ENCODE data around the gene SFMBT2.

The SFMBT2 gene

GRCh38 chr10:7340179-7340874 is 70.5 kb downstream of the SFMBT2 start:
- H3K9me3 ChIP-seq (ENCODE audit: control insufficient read depth in 2 of 2, low read length in 2 of 2): no peaks in the 10 kb centered on the region
- no peak overlapping the region for H3K27ac ChIP-seq (ENCODE audit: low read length)
- H3K4me1 ChIP-seq (ENCODE audit: control insufficient read depth, insufficient read depth, low read length): no peaks in the 10 kb centered on the region

GRCh38 chr10:7339510-7339909 is 71.3 kb downstream of the SFMBT2 start:
- Histone ChIP-seq H3K4me1 (ENCODE audit: control insufficient read depth, insufficient read depth, low read length) (no peaks in the 10 kb centered on the region), H3K9me3 (ENCODE audit: control insufficient read depth in 2 of 2, low read length in 2 of 2) (no peaks in the 10 kb centered on the region), H3K9ac (ENCODE audit: low read length in 2 of 2) (no peak overlapping the region), H3K27me3 (ENCODE audit: control insufficient read depth in 1 of 2, insufficient read depth in 2 of 2, low read length in 2 of 2) (no peaks in the 10 kb centered on the region), H3K27ac (ENCODE audit: low read length) (no peak overlapping the region), H3K4me3 (ENCODE audit: low read length in 2 of 2) (no peak overlapping the region), H3K36me3 (ENCODE audit: control insufficient read depth in 2 of 2, insufficient read depth in 2 of 2, low read length in 2 of 2) (no peaks in the 10 kb centered on the region)

More at GRCh38 chr10:7340179-7340874, 70.5 kb downstream of the SFMBT2 start:
- no peaks in the 10 kb centered on the region for H3K36me3 ChIP-seq (ENCODE audit: control insufficient read depth in 2 of 2, insufficient read depth in 2 of 2, low read length in 2 of 2)
- H3K9ac ChIP-seq (ENCODE audit: low read length in 2 of 2): no peak overlapping the region
- no peaks in the 10 kb centered on the region for H3K27me3 ChIP-seq (ENCODE audit: control insufficient read depth in 1 of 2, insufficient read depth in 2 of 2, low read length in 2 of 2)
- H3K4me3 ChIP-seq (ENCODE audit: low read length in 2 of 2): no peak overlapping the region

GRCh38 chr10:7338469-7338868 is 72.4 kb downstream of the SFMBT2 start:
- H3K4me1 ChIP-seq (ENCODE audit: control insufficient read depth, insufficient read depth, low read length): no peaks in the 10 kb centered on the region
- H3K27me3 ChIP-seq (ENCODE audit: control insufficient read depth in 1 of 2, insufficient read depth in 2 of 2, low read length in 2 of 2): no peaks in the 10 kb centered on the region
- no peak overlapping the region for H3K27ac ChIP-seq (ENCODE audit: low read length)
- no peak overlapping the region for H3K4me3 ChIP-seq (ENCODE audit: low read length in 2 of 2)
- no peaks in the 10 kb centered on the region for H3K9me3 ChIP-seq (ENCODE audit: control insufficient read depth in 2 of 2, low read length in 2 of 2)
- no peaks in the 10 kb centered on the region for H3K36me3 ChIP-seq (ENCODE audit: control insufficient read depth in 2 of 2, insufficient read depth in 2 of 2, low read length in 2 of 2)
- H3K9ac ChIP-seq (ENCODE audit: low read length in 2 of 2): no peak overlapping the region

GRCh38 chr10:7337431-7338171 is 73.2 kb downstream of the SFMBT2 start:
- H3K4me3 ChIP-seq (ENCODE audit: low read length in 2 of 2): no peak overlapping the region
- no peak overlapping the region for H3K27ac ChIP-seq (ENCODE audit: low read length)

GRCh38 chr10:7335977-7336376 is 74.9 kb downstream of the SFMBT2 start:
- no peak overlapping the region for H3K27ac ChIP-seq (ENCODE audit: low read length)
- H3K27me3 ChIP-seq (ENCODE audit: control insufficient read depth in 1 of 2, insufficient read depth in 2 of 2, low read length in 2 of 2): no peaks in the 10 kb centered on the region
- no peaks in the 10 kb centered on the region for H3K4me1 ChIP-seq (ENCODE audit: control insufficient read depth, insufficient read depth, low read length)
- no peaks in the 10 kb centered on the region for H3K36me3 ChIP-seq (ENCODE audit: control insufficient read depth in 2 of 2, insufficient read depth in 2 of 2, low read length in 2 of 2)
- no peak overlapping the region for H3K4me3 ChIP-seq (ENCODE audit: low read length in 2 of 2)
- H3K9ac ChIP-seq (ENCODE audit: low read length in 2 of 2): no peak overlapping the region
- H3K9me3 ChIP-seq (ENCODE audit: control insufficient read depth in 2 of 2, low read length in 2 of 2): no peaks in the 10 kb centered on the region

More at GRCh38 chr10:7337431-7338171, 73.2 kb downstream of the SFMBT2 start:
- no peak overlapping the region for H3K9ac ChIP-seq (ENCODE audit: low read length in 2 of 2)
- H3K36me3 ChIP-seq (ENCODE audit: control insufficient read depth in 2 of 2, insufficient read depth in 2 of 2, low read length in 2 of 2): no peaks in the 10 kb centered on the region
- H3K4me1 ChIP-seq (ENCODE audit: control insufficient read depth, insufficient read depth, low read length): no peaks in the 10 kb centered on the region
- H3K9me3 ChIP-seq (ENCODE audit: control insufficient read depth in 2 of 2, low read length in 2 of 2): no peaks in the 10 kb centered on the region
- no peaks in the 10 kb centered on the region for H3K27me3 ChIP-seq (ENCODE audit: control insufficient read depth in 1 of 2, insufficient read depth in 2 of 2, low read length in 2 of 2)

GRCh38 chr10:7334642-7334964 is 76.2 kb downstream of the SFMBT2 start:
- no peaks in the 10 kb centered on the region for H3K27me3 ChIP-seq (ENCODE audit: control insufficient read depth in 1 of 2, insufficient read depth in 2 of 2, low read length in 2 of 2)
- H3K27ac ChIP-seq (ENCODE audit: low read length): no peak overlapping the region
- H3K36me3 ChIP-seq (ENCODE audit: control insufficient read depth in 2 of 2, insufficient read depth in 2 of 2, low read length in 2 of 2): no peaks in the 10 kb centered on the region
- no peaks in the 10 kb centered on the region for H3K4me1 ChIP-seq (ENCODE audit: control insufficient read depth, insufficient read depth, low read length)
- H3K9ac ChIP-seq (ENCODE audit: low read length in 2 of 2): no peak overlapping the region
- H3K4me3 ChIP-seq (ENCODE audit: low read length in 2 of 2): no peak overlapping the region
- no peaks in the 10 kb centered on the region for H3K9me3 ChIP-seq (ENCODE audit: control insufficient read depth in 2 of 2, low read length in 2 of 2)

- Histone ChIP-seq H3K4me1 (ENCODE audit: control insufficient read depth, insufficient read depth, low read length) (no peaks in the 10 kb centered on the region), H3K9me3 (ENCODE audit: control insufficient read depth in 2 of 2, low read length in 2 of 2) (no peaks in the 10 kb centered on the region), H3K36me3 (ENCODE audit: control insufficient read depth in 2 of 2, insufficient read depth in 2 of 2, low read length in 2 of 2) (no peaks in the 10 kb centered on the region), H3K9ac (ENCODE audit: low read length in 2 of 2) (no peak overlapping the region), H3K27ac (ENCODE audit: low read length) (no peak overlapping the region), H3K4me3 (ENCODE audit: low read length in 2 of 2) (no peak overlapping the region), H3K27me3 (ENCODE audit: control insufficient read depth in 1 of 2, insufficient read depth in 2 of 2, low read length in 2 of 2) (no peaks in the 10 kb centered on the region)
Measured at GRCh38 chr10:7333961-7334641, 76.7 kb downstream of the SFMBT2 start.

- Histone ChIP-seq H3K27ac (ENCODE audit: low read length) (no peak overlapping the region), H3K36me3 (ENCODE audit: control insufficient read depth in 2 of 2, insufficient read depth in 2 of 2, low read length in 2 of 2) (no peaks in the 10 kb centered on the region), H3K4me1 (ENCODE audit: control insufficient read depth, insufficient read depth, low read length) (no peaks in the 10 kb centered on the region), H3K27me3 (ENCODE audit: control insufficient read depth in 1 of 2, insufficient read depth in 2 of 2, low read length in 2 of 2) (no peaks in the 10 kb centered on the region), H3K9me3 (ENCODE audit: control insufficient read depth in 2 of 2, low read length in 2 of 2) (peaks cover 0 to 5% of the 10 kb centered on the region in 2 donors), H3K4me3 (ENCODE audit: low read length in 2 of 2) (no peak overlapping the region), H3K9ac (ENCODE audit: low read length in 2 of 2) (no peak overlapping the region)
Measured at GRCh38 chr10:7329219-7329618, 81.6 kb downstream of the SFMBT2 start.

GRCh38 chr10:7327885-7328284 is 82.9 kb downstream of the SFMBT2 start:
- Histone ChIP-seq H3K9me3 (ENCODE audit: control insufficient read depth in 2 of 2, low read length in 2 of 2) (peaks cover 0 to 5% of the 10 kb centered on the region in 2 donors), H3K36me3 (ENCODE audit: control insufficient read depth in 2 of 2, insufficient read depth in 2 of 2, low read length in 2 of 2) (no peaks in the 10 kb centered on the region), H3K4me3 (ENCODE audit: low read length in 2 of 2) (no peak overlapping the region), H3K27ac (ENCODE audit: low read length) (no peak overlapping the region), H3K27me3 (ENCODE audit: control insufficient read depth in 1 of 2, insufficient read depth in 2 of 2, low read length in 2 of 2) (no peaks in the 10 kb centered on the region), H3K4me1 (ENCODE audit: control insufficient read depth, insufficient read depth, low read length) (no peaks in the 10 kb centered on the region), H3K9ac (ENCODE audit: low read length in 2 of 2) (no peak overlapping the region)

- peaks cover 8% of the 10 kb centered on the region for H3K4me1 ChIP-seq (ENCODE audit: control insufficient read depth, insufficient read depth, low read length)
- H3K9me3 ChIP-seq (ENCODE audit: control insufficient read depth in 2 of 2, low read length in 2 of 2): peaks cover 0 to 1% of the 10 kb centered on the region in 2 donors
- no peak overlapping the region for H3K4me3 ChIP-seq (ENCODE audit: low read length in 2 of 2)
- no peak overlapping the region for H3K27ac ChIP-seq (ENCODE audit: low read length)
- H3K9ac ChIP-seq (ENCODE audit: low read length in 2 of 2): no peak overlapping the region
- no peaks in the 10 kb centered on the region for H3K27me3 ChIP-seq (ENCODE audit: control insufficient read depth in 1 of 2, insufficient read depth in 2 of 2, low read length in 2 of 2)
- no peaks in the 10 kb centered on the region for H3K36me3 ChIP-seq (ENCODE audit: control insufficient read depth in 2 of 2, insufficient read depth in 2 of 2, low read length in 2 of 2)
Measured at GRCh38 chr10:7322623-7323022, 88.2 kb downstream of the SFMBT2 start.

- H3K9me3 ChIP-seq (ENCODE audit: control insufficient read depth in 2 of 2, low read length in 2 of 2): no peaks in the 10 kb centered on the region
- H3K27me3 ChIP-seq (ENCODE audit: control insufficient read depth in 1 of 2, insufficient read depth in 2 of 2, low read length in 2 of 2): no peaks in the 10 kb centered on the region
- no peaks in the 10 kb centered on the region for H3K36me3 ChIP-seq (ENCODE audit: control insufficient read depth in 2 of 2, insufficient read depth in 2 of 2, low read length in 2 of 2)
- H3K9ac ChIP-seq (ENCODE audit: low read length in 2 of 2): no peak overlapping the region
- peaks cover 8% of the 10 kb centered on the region for H3K4me1 ChIP-seq (ENCODE audit: control insufficient read depth, insufficient read depth, low read length)
- H3K27ac ChIP-seq (ENCODE audit: low read length): no peak overlapping the region
- H3K4me3 ChIP-seq (ENCODE audit: low read length in 2 of 2): no peak overlapping the region
Measured at GRCh38 chr10:7320072-7320471, 90.8 kb downstream of the SFMBT2 start.
